SK-N-SH treated with all-trans-retinoic acid at 6 μM for 48 hours (cell line): ENCODE results near the gene OLA1.

Experiments
- CREB5 ChIP-seq: fragments of 250-450 bp; sonication (Bioruptor Pico); IDR thresholded peaks from 2 replicates; pipeline ENCODE4 v1.5.1; 2020; ENCODE audit warnings: low read depth, mild to moderate bottlenecking, moderate library complexity
- OSR1 ChIP-seq: fragments of 250-450 bp; sonication (Bioruptor Pico); IDR thresholded peaks from 2 replicates; pipeline ENCODE4 v1.8.0; 2022; ENCODE audit warnings: moderate library complexity, mild to moderate bottlenecking, inconsistent platforms
- RARB ChIP-seq: fragments of 250-450 bp; sonication (Bioruptor Pico); IDR thresholded peaks from 2 replicates; pipeline ENCODE4 v1.8.0; 2021; ENCODE audit warnings: mild to moderate bottlenecking, moderate library complexity
- ZNF8 ChIP-seq: fragments of 450-650 bp; formaldehyde crosslinking; IDR thresholded peaks from 2 replicates; pipeline ENCODE4 v1.5.0; 2020; ENCODE audit warnings: mild to moderate bottlenecking, moderate library complexity
- TF ChIP-seq, protein P1 (sequence below): fragments of 250-450 bp; sonication (Bioruptor Pico); IDR thresholded peaks from 2 replicates; pipeline ENCODE4 v1.8.0; 2020; ENCODE audit warnings: mild to moderate bottlenecking, moderate library complexity, borderline replicate concordance

GRCh38 chr2:174183076-174183475, 65.3 kb downstream of the OLA1 start:
- TF ChIP-seq CREB5 (no peak), OSR1 (CRISPR knock-in tag) (no peak), RARB (CRISPR knock-in tag) (no peak), ZNF8 (no peak)
- TF ChIP-seq, protein P1, sequence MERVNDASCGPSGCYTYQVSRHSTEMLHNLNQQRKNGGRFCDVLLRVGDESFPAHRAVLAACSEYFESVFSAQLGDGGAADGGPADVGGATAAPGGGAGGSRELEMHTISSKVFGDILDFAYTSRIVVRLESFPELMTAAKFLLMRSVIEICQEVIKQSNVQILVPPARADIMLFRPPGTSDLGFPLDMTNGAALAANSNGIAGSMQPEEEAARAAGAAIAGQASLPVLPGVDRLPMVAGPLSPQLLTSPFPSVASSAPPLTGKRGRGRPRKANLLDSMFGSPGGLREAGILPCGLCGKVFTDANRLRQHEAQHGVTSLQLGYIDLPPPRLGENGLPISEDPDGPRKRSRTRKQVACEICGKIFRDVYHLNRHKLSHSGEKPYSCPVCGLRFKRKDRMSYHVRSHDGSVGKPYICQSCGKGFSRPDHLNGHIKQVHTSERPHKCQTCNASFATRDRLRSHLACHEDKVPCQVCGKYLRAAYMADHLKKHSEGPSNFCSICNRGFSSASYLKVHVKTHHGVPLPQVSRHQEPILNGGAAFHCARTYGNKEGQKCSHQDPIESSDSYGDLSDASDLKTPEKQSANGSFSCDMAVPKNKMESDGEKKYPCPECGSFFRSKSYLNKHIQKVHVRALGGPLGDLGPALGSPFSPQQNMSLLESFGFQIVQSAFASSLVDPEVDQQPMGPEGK (CRISPR knock-in tag), result no peak
